ENCODE results near the gene BBOX1. TPM values are rescaled to one million over a fixed set of nuclear protein-coding genes. Genes with fewer than 3 reads are reported as not detected.
"Not testable (repeated sequence)": the region's sequence is repeated elsewhere in the genome, so short reads cannot be mapped to it uniquely, and the experiment has no call there.

The BBOX1 gene
- total RNA-seq, 4 donors from 2014 or later = not detected

- H3K27ac ChIP-seq = no peak overlapping the region
- WGBS, 2 donors (ENCODE audit: low coverage in 1 of 2) = 65 to 88% methylated on average over 2 of the region's 2 CpGs
- intact Hi-C loops (cut with DNase I; ENCODE audit: low total_unique reads) = no loop called here
Measured at GRCh38 chr11:27087432-27087831, 46.8 kb downstream of the BBOX1 start.

DNA sequence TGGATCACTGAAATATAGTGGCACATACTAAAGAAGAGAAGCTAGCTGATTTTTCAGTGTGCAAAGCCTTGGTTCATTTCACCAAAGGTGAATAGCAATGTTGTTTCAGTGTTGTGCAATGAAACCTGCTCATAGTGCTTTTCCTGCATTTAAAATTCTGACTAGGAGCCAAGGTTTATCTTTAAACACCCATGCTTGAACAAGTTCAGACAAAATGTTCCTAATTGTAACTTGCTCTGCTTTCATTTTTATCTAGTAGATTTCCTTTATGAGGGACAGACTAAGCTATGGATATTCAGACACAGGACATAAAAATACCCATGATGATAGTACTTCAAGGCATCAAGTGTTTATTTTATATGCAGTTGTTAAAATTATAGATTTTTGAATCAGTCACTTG is 47.7 kb downstream of the BBOX1 start:
- TF ChIP-seq POLR2A (IDR thresholded peaks at IDR 0.05) (no peak), POLR2AphosphoS5 (IDR thresholded peaks at IDR 0.05) (no peak), CTCF (IDR thresholded peaks at IDR 0.05) (no peak), EP300 (IDR thresholded peaks at IDR 0.05; ENCODE audit: low read depth) (no peak)
- Histone ChIP-seq H3K27me3 (no peaks in the 10 kb centered on the region), H3K9me3 (no peaks in the 10 kb centered on the region), H3K4me1 (peaks cover 0 to 3% (median 0%) of the 10 kb centered on the region in 4 donors), H3K36me3 (no peaks in the 10 kb centered on the region), H3K4me3 (no peak overlapping the region), H3K27ac (no peak overlapping the region)
- intact Hi-C loops (cut with DNase I; ENCODE audit: low total_unique reads) (no loop called here), in situ Hi-C loops (cut with MboI; ENCODE audit: low pct_ligation_motif_present in 1 of 4, low pct_unique_long_range_greater_than_20kb in 1 of 4, low sequenced_read_pairs in 3 of 4) (no loop called here)
- DNase-seq = no peak

More at GRCh38 chr11:27087432-27087831, 46.8 kb downstream of the BBOX1 start:
- Histone ChIP-seq H3K4me1 (peaks cover 0 to 3% (median 0%) of the 10 kb centered on the region in 4 donors), H3K4me3 (no peak overlapping the region), H3K27me3 (no peaks in the 10 kb centered on the region), H3K36me3 (no peaks in the 10 kb centered on the region), H3K9me3 (no peaks in the 10 kb centered on the region)
- DNase-seq = no peak
- TF ChIP-seq POLR2A (IDR thresholded peaks at IDR 0.05) = no peak
- TF ChIP-seq EP300 (IDR thresholded peaks at IDR 0.05; ENCODE audit: low read depth) = no peak
- TF ChIP-seq POLR2AphosphoS5 (IDR thresholded peaks at IDR 0.05) = no peak
- TF ChIP-seq CTCF (IDR thresholded peaks at IDR 0.05) = no peak
- in situ Hi-C loops (cut with MboI; ENCODE audit: low pct_ligation_motif_present in 1 of 4, low pct_unique_long_range_greater_than_20kb in 1 of 4, low sequenced_read_pairs in 3 of 4) = no loop called here

DNA sequence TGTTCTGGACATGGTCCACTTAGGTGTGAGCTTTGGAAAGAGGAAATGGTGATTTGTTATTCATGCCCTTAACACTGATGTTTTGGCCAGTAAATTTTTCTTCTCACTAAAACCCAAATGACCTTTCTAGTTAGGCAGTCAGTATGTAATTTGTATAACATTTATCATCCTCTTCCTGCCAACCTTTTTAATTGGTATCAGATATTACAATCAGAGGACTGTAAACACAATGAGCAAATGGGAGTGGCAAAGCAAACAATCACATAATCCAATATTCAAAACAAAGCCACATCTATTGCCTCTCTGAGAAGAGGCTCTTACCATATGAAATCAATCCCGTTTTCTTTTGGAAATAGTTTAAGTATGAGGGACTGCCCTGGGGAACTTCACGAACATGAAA is 49.1 kb downstream of the BBOX1 start:
- no peak for TF ChIP-seq EP300 (IDR thresholded peaks at IDR 0.05; ENCODE audit: low read depth)
- no peak for TF ChIP-seq CTCF (IDR thresholded peaks at IDR 0.05)
- TF ChIP-seq POLR2A (IDR thresholded peaks at IDR 0.05) = no peak
- TF ChIP-seq POLR2AphosphoS5 (IDR thresholded peaks at IDR 0.05) = no peak
- DNase-seq = no peak
- in situ Hi-C loops (cut with MboI; ENCODE audit: low pct_ligation_motif_present in 1 of 4, low pct_unique_long_range_greater_than_20kb in 1 of 4, low sequenced_read_pairs in 3 of 4) = no loop called here
- intact Hi-C loops (cut with DNase I; ENCODE audit: low total_unique reads) = no loop called here
- WGBS, 2 donors (ENCODE audit: low coverage in 1 of 2) = 49 to 82% methylated on average over 2 of the region's 2 CpGs
- peaks cover 0 to 3% (median 0%) of the 10 kb centered on the region in 4 donors for H3K4me1 ChIP-seq
- no peaks in the 10 kb centered on the region for H3K36me3 ChIP-seq
- no peak overlapping the region for H3K4me3 ChIP-seq
- H3K27ac ChIP-seq = no peak overlapping the region
- no peaks in the 10 kb centered on the region for H3K9me3 ChIP-seq
- H3K27me3 ChIP-seq = no peaks in the 10 kb centered on the region

DNA sequence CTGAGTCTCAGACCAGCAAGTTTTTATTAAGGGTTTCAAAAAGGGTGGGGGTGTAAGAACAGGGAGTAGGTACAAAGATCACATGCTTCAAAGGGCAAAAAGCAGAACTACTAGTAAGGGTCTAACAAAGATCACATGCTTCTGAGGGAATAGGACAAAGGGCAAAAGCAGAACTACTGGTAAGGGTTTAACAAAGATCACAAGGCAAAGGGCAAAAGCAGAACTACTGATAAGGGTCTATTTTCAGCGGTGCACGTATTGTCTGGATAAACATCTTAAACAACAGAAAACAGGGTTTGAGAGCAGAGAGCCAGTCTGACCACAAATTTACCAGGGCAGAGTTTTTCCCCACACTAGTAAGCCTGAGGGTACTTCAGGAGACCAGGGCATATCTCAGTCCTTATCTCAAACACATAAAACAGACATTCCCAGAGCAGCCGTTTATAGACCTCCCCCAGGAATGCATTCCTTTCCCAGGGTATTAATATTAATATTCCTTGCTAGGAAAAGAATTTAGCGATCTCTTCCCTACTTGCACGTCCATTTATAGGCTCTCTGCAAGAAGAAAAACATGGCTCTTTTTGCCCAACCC is 49.8 kb downstream of the BBOX1 start:
- H3K9me3 ChIP-seq; intact Hi-C loops (cut with DNase I; ENCODE audit: low total_unique reads); DNase-seq; H3K36me3 ChIP-seq; H3K4me3 ChIP-seq; H3K27me3 ChIP-seq; H3K4me1 ChIP-seq; H3K27ac ChIP-seq; in situ Hi-C loops (cut with MboI; ENCODE audit: low pct_ligation_motif_present in 1 of 4, low pct_unique_long_range_greater_than_20kb in 1 of 4, low sequenced_read_pairs in 3 of 4): not testable (repeated sequence)
- WGBS, 2 donors (ENCODE audit: low coverage in 1 of 2) = 71 to 73% methylated on average over 5 of the region's 5 CpGs

DNA sequence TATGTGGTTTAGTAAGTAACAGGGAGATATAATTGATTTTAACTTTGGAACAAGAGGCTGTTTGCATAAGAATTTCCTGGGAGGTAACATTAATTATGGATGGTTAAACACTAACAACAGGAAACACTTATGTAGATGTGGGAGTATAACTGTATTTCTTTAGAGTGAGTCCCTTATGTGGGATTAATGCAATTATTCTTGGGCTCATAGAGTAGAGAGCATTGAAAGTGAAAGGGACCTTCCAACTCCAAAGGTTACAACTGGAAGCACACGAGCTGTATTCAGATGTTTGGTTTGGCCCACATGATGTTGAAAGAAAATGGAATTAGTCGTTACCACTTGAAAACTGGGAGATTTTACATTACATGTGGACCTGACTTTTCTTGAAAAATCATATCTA is 53.5 kb downstream of the BBOX1 start:
- no peak overlapping the region for H3K27ac ChIP-seq

More for the DNA sequence above, 53.5 kb downstream of the BBOX1 start:
- in situ Hi-C loops (cut with MboI; ENCODE audit: low pct_ligation_motif_present in 1 of 4, low pct_unique_long_range_greater_than_20kb in 1 of 4, low sequenced_read_pairs in 3 of 4) = no loop called here
- Histone ChIP-seq H3K36me3 (no peaks in the 10 kb centered on the region), H3K9me3 (no peaks in the 10 kb centered on the region), H3K4me3 (no peak overlapping the region), H3K27me3 (no peaks in the 10 kb centered on the region), H3K4me1 (no peaks in the 10 kb centered on the region)
- WGBS, 2 donors (ENCODE audit: low coverage in 1 of 2) = 34 to 60% methylated on average over 1 to 2 of the region's 2 CpGs
- DNase-seq = no peak
- intact Hi-C loops (cut with DNase I; ENCODE audit: low total_unique reads) = no loop called here
- TF ChIP-seq EP300 (IDR thresholded peaks at IDR 0.05; ENCODE audit: low read depth) = no peak
- no peak for TF ChIP-seq POLR2A (IDR thresholded peaks at IDR 0.05)
- no peak for TF ChIP-seq POLR2AphosphoS5 (IDR thresholded peaks at IDR 0.05)
- no peak for TF ChIP-seq CTCF (IDR thresholded peaks at IDR 0.05)

Measured in transverse colon (tissue), 4 donors.